HG02798 (cell line): ENCODE measurements around the gene RBM17.
"Not testable (repeated sequence)": the region's sequence is repeated elsewhere in the genome, so short reads cannot be mapped to it uniquely, and the experiment has no call there.

Experiments
- ATAC-seq: cut with Tn5 transposase; IDR thresholded peaks from one replicate; pipeline ENCODE4 v1.9.1; 2021; ENCODE audit warnings: mild to moderate bottlenecking; ENCODE audit not compliant: unreplicated experiment, poor library complexity

RBM17 gene

GRCh38 chr10:6146013-6146785 is 57.4 kb downstream of the RBM17 start:
- no peak for ATAC-seq

- no peak for ATAC-seq
Observed at GRCh38 chr10:6146921-6147320, 58.1 kb downstream of the RBM17 start.

- no peak for ATAC-seq
Observed at GRCh38 chr10:6148251-6148701, 59.4 kb downstream of the RBM17 start.

- ATAC-seq, result no peak
Observed at GRCh38 chr10:6148908-6149307, 60.1 kb downstream of the RBM17 start.

- ATAC-seq, result peak; percentile 87
Observed at GRCh38 chr10:6151087-6151977, 62.5 kb downstream of the RBM17 start.

GRCh38 chr10:6153845-6154244 is 65.0 kb downstream of the RBM17 start:
- ATAC-seq, result no peak

GRCh38 chr10:6154566-6154965 is 65.7 kb downstream of the RBM17 start:
- no peak for ATAC-seq

- ATAC-seq, result no peak
Observed at GRCh38 chr10:6158276-6158675, 69.4 kb downstream of the RBM17 start.

GRCh38 chr10:6161921-6162320 is 73.1 kb downstream of the RBM17 start:
- ATAC-seq, result no peak

GRCh38 chr10:6162589-6163356 is 73.9 kb downstream of the RBM17 start:
- ATAC-seq, result no peak

- ATAC-seq, result peak; percentile 98
Observed at GRCh38 chr10:6163364-6164270, 74.8 kb downstream of the RBM17 start.

GRCh38 chr10:6164271-6165095 is 75.6 kb downstream of the RBM17 start:
- ATAC-seq, result no peak

GRCh38 chr10:6165221-6165725 is 76.4 kb downstream of the RBM17 start:
- ATAC-seq, result no peak

- ATAC-seq, result not testable (repeated sequence)
Observed at GRCh38 chr10:6165933-6166332, 77.1 kb downstream of the RBM17 start.
